UCSD-AML1 (cell line): ENCODE results near the gene CDH23.

ENCODE experiments used
- DNase-seq: peaks from one replicate; lab custom pipeline; 2025; ENCODE audit not compliant: unreplicated experiment; lab: John Stamatoyannopoulos, UW

The CDH23 gene

GRCh38 chr10:71419750-71420149, 23.0 kb downstream of the CDH23 start:
- DNase-seq, result no peak

GRCh38 chr10:71421075-71421434, 24.3 kb downstream of the CDH23 start:
- DNase-seq, result no peak

- DNase-seq, result no peak
Measured at GRCh38 chr10:71423250-71423649, 26.5 kb downstream of the CDH23 start.

GRCh38 chr10:71423901-71424300, 27.2 kb downstream of the CDH23 start:
- DNase-seq, result no peak

- DNase-seq, result no peak
Measured at GRCh38 chr10:71424496-71425194, 27.9 kb downstream of the CDH23 start.

GRCh38 chr10:71426058-71426605, 29.4 kb downstream of the CDH23 start:
- DNase-seq, result no peak

GRCh38 chr10:71427246-71427645, 30.5 kb downstream of the CDH23 start:
- DNase-seq, result no peak

- no peak for DNase-seq
Measured at GRCh38 chr10:71429304-71429703, 32.6 kb downstream of the CDH23 start.

- DNase-seq, result no peak
Measured at GRCh38 chr10:71429929-71430328, 33.2 kb downstream of the CDH23 start.

- DNase-seq, result no peak
Measured at GRCh38 chr10:71431239-71432100, 34.8 kb downstream of the CDH23 start.

GRCh38 chr10:71432101-71432905, 35.6 kb downstream of the CDH23 start:
- no peak for DNase-seq

- DNase-seq, result no peak
Measured at GRCh38 chr10:71432956-71433767, 36.4 kb downstream of the CDH23 start.

GRCh38 chr10:71433768-71434744, 37.3 kb downstream of the CDH23 start:
- no peak for DNase-seq

- DNase-seq, result no peak
Measured at GRCh38 chr10:71434760-71435394, 38.2 kb downstream of the CDH23 start.

- peak; percentile 32 for DNase-seq
Measured at GRCh38 chr10:71435571-71436267, 39.0 kb downstream of the CDH23 start.

GRCh38 chr10:71436268-71437125, 39.8 kb downstream of the CDH23 start:
- no peak for DNase-seq

GRCh38 chr10:71437537-71438092, 40.9 kb downstream of the CDH23 start:
- DNase-seq, result no peak
